PC-3 (cell line): ENCODE measurements around the gene TXNDC11.

ENCODE experiments used
- CTCF ChIP-seq: fragments of 300-600 bp; sonication (generic); conservative IDR thresholded peaks from 2 replicates; pipeline ENCODE4 v1.5.1; 2017; ENCODE audit warnings: antibody characterized with exemption, low read depth, mild to moderate bottlenecking, low read length
- EZH2 ChIP-seq: fragments of 300-600 bp; sonication (generic); IDR thresholded peaks from one replicate; pipeline ENCODE4 v1.6.1; 2017; ENCODE audit warnings: antibody characterized with exemption, mild to moderate bottlenecking, low read length; ENCODE audit not compliant: unreplicated experiment

- TF ChIP-seq CTCF = no peak
- TF ChIP-seq EZH2 = no peak
Measured at GRCh38 chr16:11649276-11649675, 93.4 kb downstream of the TXNDC11 start.
